Subcutaneous preadipocyte (primary cell): ENCODE data around the gene ZNF850. TPM values are rescaled to one million over a fixed set of nuclear protein-coding genes. Genes with fewer than 3 reads are reported as not detected.

Experiments used
- total RNA-seq: library from RNA; depleted of rRNA; stranded (reverse); fragments of >200 nt; gene quantifications from 2 replicates; pipeline ENCODE4 v1.2.3, GENCODE V29; 2012

Gene ZNF850
- 2.0 and 2.6 TPM in 2 replicates for total RNA-seq

GRCh38 chr19:36772311-36773222, at the start of gene ZNF850:
Gene ZNF850 (minus strand): TSS chr19:36772807. CDS start chr19:36762606, 10,201 bp downstream.

GRCh38 chr19:36687214-36688056, 85.2 kb downstream of the ZNF850 start, which contains the start of gene ZNF567:
Gene ZNF567 (plus strand): TSS chr19:36687612. CDS start chr19:36694868, 7,256 bp downstream.

Other genes with a start within 250 kb of the ZNF850 start
- 9.6 and 13.9 TPM in 2 replicates for gene ZNF260, start 244.5 kb downstream of the ZNF850 start, total RNA-seq
- gene ZNF529, start 199.5 kb downstream of the ZNF850 start, total RNA-seq = 7.3 and 8.0 TPM in 2 replicates
- gene ZNF382, start 167.5 kb downstream of the ZNF850 start, total RNA-seq = 2.2 and 2.7 TPM in 2 replicates
- gene ZNF461, start 106.0 kb downstream of the ZNF850 start, total RNA-seq = 6.3 and 6.6 TPM in 2 replicates
- gene ZNF567, start 85.2 kb downstream of the ZNF850 start, total RNA-seq = 3.3 and 5.1 TPM in 2 replicates
- 4.1 and 5.5 TPM in 2 replicates for gene ZNF790, start 65.6 kb upstream of the ZNF850 start, total RNA-seq
- 1.8 and 2.2 TPM in 2 replicates for gene ZNF345, start 78.1 kb upstream of the ZNF850 start, total RNA-seq
- 2.6 and 3.9 TPM in 2 replicates for gene ZNF829, start 143.5 kb upstream of the ZNF850 start, total RNA-seq
- gene ZNF568, start 143.5 kb upstream of the ZNF850 start, total RNA-seq = 7.8 and 9.2 TPM in 2 replicates